GM23338 (cell line): Measurements from ENCODE around the gene PFKM. TPM values are rescaled to one million over a fixed set of nuclear protein-coding genes. Genes with fewer than 3 reads are reported as not detected.

Experiments
- ATAC-seq: fragments of 200-7000 bp; cut with Tn5 transposase; 3 replicates; pipeline ENCODE4 v1.9.1; 2020
- DNase-seq: peaks from one replicate; pipeline ENCODE4 v3.0.0-alpha.2; 2015; ENCODE audit warnings: low spot score
- H2AFZ ChIP-seq: fragments of 200-600 bp; sonication (generic); 2 replicates; pipeline ENCODE4 v1.8.0; 2016; ENCODE audit warnings: antibody characterized with exemption, mild to moderate bottlenecking, moderate library complexity
- H3F3A ChIP-seq: fragments of 200-600 bp; sonication (generic); replicated peaks from 2 replicates; pipeline ENCODE4 v1.8.0; 2017; ENCODE audit warnings: antibody characterized with exemption, mixed run types, low read depth
- H3K27ac ChIP-seq: fragments of 200-600 bp; sonication (generic); 2 replicates; pipeline ENCODE4 v1.6.1; 2016; ENCODE audit warnings: low read depth
- H3K27me3 ChIP-seq: fragments of 200-600 bp; sonication (generic); 2 replicates; pipeline ENCODE4 v1.8.0; 2016; ENCODE audit warnings: mild to moderate bottlenecking, mixed run types, moderate library complexity; ENCODE audit not compliant: insufficient read depth
- H3K36me3 ChIP-seq: fragments of 200-600 bp; sonication (generic); 2 replicates; pipeline ENCODE4 v1.8.0; 2016; ENCODE audit warnings: mild to moderate bottlenecking; ENCODE audit not compliant: insufficient read depth
- H3K4me1 ChIP-seq: fragments of 200-600 bp; sonication (generic); 2 replicates; pipeline ENCODE4 v1.8.0; 2016; ENCODE audit warnings: mild to moderate bottlenecking, moderate library complexity; ENCODE audit not compliant: insufficient read depth
- H3K4me2 ChIP-seq: fragments of 200-600 bp; sonication (generic); 2 replicates; pipeline ENCODE4 v1.7.1; 2017; ENCODE audit warnings: mixed run types
- H3K4me3 ChIP-seq: fragments of 200-600 bp; sonication (generic); 2 replicates; pipeline ENCODE4 v1.6.1; 2016; ENCODE audit warnings: mixed run types
- H3K79me2 ChIP-seq: fragments of 200-600 bp; sonication (generic); replicated peaks from 2 replicates; pipeline ENCODE4 v1.8.0; 2017; ENCODE audit warnings: mild to moderate bottlenecking; ENCODE audit not compliant: insufficient read depth
- H3K9me2 ChIP-seq: fragments of 200-600 bp; sonication (generic); 2 replicates; pipeline ENCODE4 v1.8.0; 2017; ENCODE audit not compliant: insufficient read depth
- H4K20me1 ChIP-seq: fragments of 200-600 bp; sonication (generic); replicated peaks from 2 replicates; pipeline ENCODE4 v1.8.0; 2017; ENCODE audit warnings: mild to moderate bottlenecking; ENCODE audit not compliant: insufficient read depth
- H3K27ac Mint-ChIP-seq: 2 replicates; pipeline ENCODE4 v1.8.0; 2020; ENCODE audit warnings: inconsistent platforms, mild to moderate bottlenecking, moderate library complexity, mixed read lengths
- H3K27me3 Mint-ChIP-seq: 3 replicates; pipeline ENCODE4 v1.8.0; 2022; ENCODE audit warnings: low read depth, mild to moderate bottlenecking, moderate library complexity, mixed read lengths, inconsistent platforms; ENCODE audit not compliant: insufficient read depth, poor library complexity
- H3K36me3 Mint-ChIP-seq: 3 replicates; pipeline ENCODE4 v1.8.0; 2021; ENCODE audit warnings: low read depth, mild to moderate bottlenecking, inconsistent platforms, moderate library complexity, mixed read lengths
- H3K4me1 Mint-ChIP-seq: 3 replicates; pipeline ENCODE4 v1.8.0; 2020; ENCODE audit warnings: mild to moderate bottlenecking, inconsistent platforms, mixed read lengths
- H3K4me3 Mint-ChIP-seq: 3 replicates; pipeline ENCODE4 v1.8.0; 2021; ENCODE audit warnings: moderate library complexity, mild to moderate bottlenecking, inconsistent platforms, mixed read lengths
- H3K9me3 Mint-ChIP-seq: 3 replicates; pipeline ENCODE4 v1.8.0; 2020; ENCODE audit warnings: moderate library complexity, mild to moderate bottlenecking, inconsistent platforms, mixed read lengths
- CREB1 ChIP-seq: fragments of 250-450 bp; sonication (Bioruptor Pico); IDR thresholded peaks from 2 replicates; pipeline ENCODE4 v1.5.0; 2020; ENCODE audit warnings: low read depth, mild to moderate bottlenecking, moderate library complexity
- EZH2 ChIP-seq: fragments of 200-600 bp; sonication (generic); IDR thresholded peaks from one replicate; pipeline ENCODE4 v1.8.0; 2017; ENCODE audit warnings: antibody characterized with exemption, mild to moderate bottlenecking, low read depth; ENCODE audit not compliant: unreplicated experiment
- EZH2phosphoT487 ChIP-seq: fragments of 200-600 bp; sonication (generic); IDR thresholded peaks from one replicate; pipeline ENCODE4 v1.8.1; 2018; ENCODE audit warnings: antibody characterized with exemption; ENCODE audit not compliant: unreplicated experiment
- JUNB ChIP-seq: IDR thresholded peaks from one replicate; pipeline ENCODE4 v1.6.1; 2016; ENCODE audit warnings: antibody characterized with exemption; ENCODE audit not compliant: unreplicated experiment
- POLR2AphosphoS5 ChIP-seq: IDR thresholded peaks from 2 replicates; pipeline ENCODE4 v1.6.1; 2016; ENCODE audit warnings: antibody characterized with exemption, low read depth
- ZNF114 ChIP-seq: fragments of 250-450 bp; sonication (Bioruptor Pico); IDR thresholded peaks from 2 replicates; pipeline ENCODE4 v1.5.0; 2020; ENCODE audit warnings: mild to moderate bottlenecking, moderate library complexity
- ZNF331 ChIP-seq: fragments of 250-450 bp; sonication (Bioruptor Pico); IDR thresholded peaks from 2 replicates; pipeline ENCODE4 v1.5.0; 2020; ENCODE audit warnings: low read depth, mild to moderate bottlenecking, moderate library complexity
- polyA plus RNA-seq: library from polyadenylated mRNA; unstranded; fragments of >200 nt; fragmentation: Nextera tagmentation; extraction: Ambion mirVana; gene quantifications from 2 replicates; pipeline ENCODE4 v1.2.1, GENCODE V29; 2016
- total RNA-seq: library from RNA; depleted of rRNA; stranded (reverse); fragments of >200 nt; shearing (Covaris generic); gene quantifications from 2 replicates; pipeline ENCODE4 v1.2.3, GENCODE V29; 2014
- TF ChIP-seq, protein P1 (sequence below), 2 experiments: fragments of 200-600 bp in 1 of 2; sonication (generic) in 1 of 2; conservative IDR thresholded peaks; 2 replicates each; pipeline versions ENCODE4 v1.5.1 to v1.6.1; 2016 to 2017; ENCODE audit warnings: antibody characterized with exemption in 2 of 2, low read depth in 2 of 2, mild to moderate bottlenecking in 2 of 2, moderate library complexity in 1 of 2
- TF ChIP-seq, protein P2 (sequence below): IDR thresholded peaks from 2 replicates; pipeline ENCODE4 v1.6.1; 2016; ENCODE audit warnings: antibody characterized with exemption
- TF ChIP-seq, protein P3 (sequence below): fragments of 250-450 bp; sonication (Bioruptor Pico); IDR thresholded peaks from 2 replicates; pipeline ENCODE4 v1.5.0; 2020; ENCODE audit warnings: mild to moderate bottlenecking, moderate library complexity
- TF ChIP-seq, protein P4 (sequence below): IDR thresholded peaks from one replicate; pipeline ENCODE4 v1.6.1; 2018; ENCODE audit warnings: antibody characterized with exemption; ENCODE audit not compliant: unreplicated experiment

Gene PFKM
- total and polyA plus RNA-seq, 2 experiments from 2014 or later, result 47.2 to 82.5 TPM

DNA sequence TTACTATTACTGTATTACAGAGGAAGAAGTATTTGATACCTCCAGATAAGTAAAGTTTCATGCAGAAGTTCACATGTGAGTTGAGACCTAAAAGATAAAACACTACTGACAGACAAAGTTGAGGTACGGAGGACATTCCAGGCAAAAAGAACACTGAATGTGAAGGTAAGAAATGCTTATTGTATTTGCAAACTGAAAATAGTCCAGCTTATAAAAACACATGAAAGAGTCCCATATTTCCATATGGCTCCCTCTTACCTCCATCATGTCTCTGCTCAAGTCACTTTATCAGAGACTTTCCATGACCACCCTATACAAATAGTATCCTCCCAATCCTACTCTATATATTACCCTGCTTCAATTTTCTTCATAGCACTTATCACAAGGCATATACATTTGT lies 49.1 kb upstream of the PFKM start (continued):
- TF ChIP-seq CREB1 (no peak), ZNF114 (CRISPR knock-in tag) (no peak), EZH2 (no peak), JUNB (no peak), POLR2AphosphoS5 (no peak)
- TF ChIP-seq, protein P1, sequence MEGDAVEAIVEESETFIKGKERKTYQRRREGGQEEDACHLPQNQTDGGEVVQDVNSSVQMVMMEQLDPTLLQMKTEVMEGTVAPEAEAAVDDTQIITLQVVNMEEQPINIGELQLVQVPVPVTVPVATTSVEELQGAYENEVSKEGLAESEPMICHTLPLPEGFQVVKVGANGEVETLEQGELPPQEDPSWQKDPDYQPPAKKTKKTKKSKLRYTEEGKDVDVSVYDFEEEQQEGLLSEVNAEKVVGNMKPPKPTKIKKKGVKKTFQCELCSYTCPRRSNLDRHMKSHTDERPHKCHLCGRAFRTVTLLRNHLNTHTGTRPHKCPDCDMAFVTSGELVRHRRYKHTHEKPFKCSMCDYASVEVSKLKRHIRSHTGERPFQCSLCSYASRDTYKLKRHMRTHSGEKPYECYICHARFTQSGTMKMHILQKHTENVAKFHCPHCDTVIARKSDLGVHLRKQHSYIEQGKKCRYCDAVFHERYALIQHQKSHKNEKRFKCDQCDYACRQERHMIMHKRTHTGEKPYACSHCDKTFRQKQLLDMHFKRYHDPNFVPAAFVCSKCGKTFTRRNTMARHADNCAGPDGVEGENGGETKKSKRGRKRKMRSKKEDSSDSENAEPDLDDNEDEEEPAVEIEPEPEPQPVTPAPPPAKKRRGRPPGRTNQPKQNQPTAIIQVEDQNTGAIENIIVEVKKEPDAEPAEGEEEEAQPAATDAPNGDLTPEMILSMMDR (conservative IDR thresholded peaks at IDR 0.05; ENCODE audit: low read depth in 2 of 2), result no peak

DNA sequence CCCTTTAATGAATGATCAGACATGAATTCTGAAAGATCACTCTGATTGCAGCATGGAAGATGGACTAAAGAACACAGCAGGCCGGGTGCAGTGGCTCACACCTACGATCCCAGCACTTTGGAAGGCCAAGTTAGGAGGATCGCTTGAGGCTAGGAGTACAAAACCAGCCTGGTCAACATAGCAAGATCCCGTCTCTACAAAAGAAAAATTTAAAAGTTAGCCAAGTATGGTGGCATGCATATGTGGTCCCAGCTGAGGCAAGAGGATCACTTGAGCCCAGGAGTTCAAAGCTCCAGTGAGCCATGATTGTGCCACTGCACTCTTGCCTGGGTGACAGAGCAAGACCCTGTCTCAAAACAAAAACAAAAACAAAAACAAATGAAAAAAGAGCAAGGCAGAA lies 48.4 kb upstream of the PFKM start:
- Histone ChIP-seq H2AFZ (no peak overlapping the region), H3K4me1 (no peaks in the 10 kb centered on the region), H3K27me3 (no peaks in the 10 kb centered on the region), H3K9me2 (no peaks in the 10 kb centered on the region), H3K79me2 (no peaks in the 10 kb centered on the region), H3K36me3 (peaks cover 15% of the 10 kb centered on the region), H3K4me2 (no peak overlapping the region), H3K4me3 (no peak overlapping the region), H3F3A (no peaks in the 10 kb centered on the region), H3K27ac (no peak overlapping the region), H4K20me1 (no peaks in the 10 kb centered on the region; the same call in 1 of the 2 replicates)
- peaks cover 20% of the 10 kb centered on the region for H3K36me3 Mint-ChIP-seq
- no peak overlapping the region for H3K4me3 Mint-ChIP-seq
- H3K9me3 Mint-ChIP-seq, result no peaks in the 10 kb centered on the region
- no peak overlapping the region for H3K27ac Mint-ChIP-seq
- no peak for ATAC-seq
- no peaks in the 10 kb centered on the region for H3K27me3 Mint-ChIP-seq
- no peak for DNase-seq
- no peaks in the 10 kb centered on the region; the same call in 2 of the 3 replicates for H3K4me1 Mint-ChIP-seq
- TF ChIP-seq EZH2, result no peak
- no peak for TF ChIP-seq ZNF114 (CRISPR knock-in tag)
- TF ChIP-seq, protein P2, sequence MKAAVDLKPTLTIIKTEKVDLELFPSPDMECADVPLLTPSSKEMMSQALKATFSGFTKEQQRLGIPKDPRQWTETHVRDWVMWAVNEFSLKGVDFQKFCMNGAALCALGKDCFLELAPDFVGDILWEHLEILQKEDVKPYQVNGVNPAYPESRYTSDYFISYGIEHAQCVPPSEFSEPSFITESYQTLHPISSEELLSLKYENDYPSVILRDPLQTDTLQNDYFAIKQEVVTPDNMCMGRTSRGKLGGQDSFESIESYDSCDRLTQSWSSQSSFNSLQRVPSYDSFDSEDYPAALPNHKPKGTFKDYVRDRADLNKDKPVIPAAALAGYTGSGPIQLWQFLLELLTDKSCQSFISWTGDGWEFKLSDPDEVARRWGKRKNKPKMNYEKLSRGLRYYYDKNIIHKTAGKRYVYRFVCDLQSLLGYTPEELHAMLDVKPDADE, result no peak
- TF ChIP-seq, protein P3, sequence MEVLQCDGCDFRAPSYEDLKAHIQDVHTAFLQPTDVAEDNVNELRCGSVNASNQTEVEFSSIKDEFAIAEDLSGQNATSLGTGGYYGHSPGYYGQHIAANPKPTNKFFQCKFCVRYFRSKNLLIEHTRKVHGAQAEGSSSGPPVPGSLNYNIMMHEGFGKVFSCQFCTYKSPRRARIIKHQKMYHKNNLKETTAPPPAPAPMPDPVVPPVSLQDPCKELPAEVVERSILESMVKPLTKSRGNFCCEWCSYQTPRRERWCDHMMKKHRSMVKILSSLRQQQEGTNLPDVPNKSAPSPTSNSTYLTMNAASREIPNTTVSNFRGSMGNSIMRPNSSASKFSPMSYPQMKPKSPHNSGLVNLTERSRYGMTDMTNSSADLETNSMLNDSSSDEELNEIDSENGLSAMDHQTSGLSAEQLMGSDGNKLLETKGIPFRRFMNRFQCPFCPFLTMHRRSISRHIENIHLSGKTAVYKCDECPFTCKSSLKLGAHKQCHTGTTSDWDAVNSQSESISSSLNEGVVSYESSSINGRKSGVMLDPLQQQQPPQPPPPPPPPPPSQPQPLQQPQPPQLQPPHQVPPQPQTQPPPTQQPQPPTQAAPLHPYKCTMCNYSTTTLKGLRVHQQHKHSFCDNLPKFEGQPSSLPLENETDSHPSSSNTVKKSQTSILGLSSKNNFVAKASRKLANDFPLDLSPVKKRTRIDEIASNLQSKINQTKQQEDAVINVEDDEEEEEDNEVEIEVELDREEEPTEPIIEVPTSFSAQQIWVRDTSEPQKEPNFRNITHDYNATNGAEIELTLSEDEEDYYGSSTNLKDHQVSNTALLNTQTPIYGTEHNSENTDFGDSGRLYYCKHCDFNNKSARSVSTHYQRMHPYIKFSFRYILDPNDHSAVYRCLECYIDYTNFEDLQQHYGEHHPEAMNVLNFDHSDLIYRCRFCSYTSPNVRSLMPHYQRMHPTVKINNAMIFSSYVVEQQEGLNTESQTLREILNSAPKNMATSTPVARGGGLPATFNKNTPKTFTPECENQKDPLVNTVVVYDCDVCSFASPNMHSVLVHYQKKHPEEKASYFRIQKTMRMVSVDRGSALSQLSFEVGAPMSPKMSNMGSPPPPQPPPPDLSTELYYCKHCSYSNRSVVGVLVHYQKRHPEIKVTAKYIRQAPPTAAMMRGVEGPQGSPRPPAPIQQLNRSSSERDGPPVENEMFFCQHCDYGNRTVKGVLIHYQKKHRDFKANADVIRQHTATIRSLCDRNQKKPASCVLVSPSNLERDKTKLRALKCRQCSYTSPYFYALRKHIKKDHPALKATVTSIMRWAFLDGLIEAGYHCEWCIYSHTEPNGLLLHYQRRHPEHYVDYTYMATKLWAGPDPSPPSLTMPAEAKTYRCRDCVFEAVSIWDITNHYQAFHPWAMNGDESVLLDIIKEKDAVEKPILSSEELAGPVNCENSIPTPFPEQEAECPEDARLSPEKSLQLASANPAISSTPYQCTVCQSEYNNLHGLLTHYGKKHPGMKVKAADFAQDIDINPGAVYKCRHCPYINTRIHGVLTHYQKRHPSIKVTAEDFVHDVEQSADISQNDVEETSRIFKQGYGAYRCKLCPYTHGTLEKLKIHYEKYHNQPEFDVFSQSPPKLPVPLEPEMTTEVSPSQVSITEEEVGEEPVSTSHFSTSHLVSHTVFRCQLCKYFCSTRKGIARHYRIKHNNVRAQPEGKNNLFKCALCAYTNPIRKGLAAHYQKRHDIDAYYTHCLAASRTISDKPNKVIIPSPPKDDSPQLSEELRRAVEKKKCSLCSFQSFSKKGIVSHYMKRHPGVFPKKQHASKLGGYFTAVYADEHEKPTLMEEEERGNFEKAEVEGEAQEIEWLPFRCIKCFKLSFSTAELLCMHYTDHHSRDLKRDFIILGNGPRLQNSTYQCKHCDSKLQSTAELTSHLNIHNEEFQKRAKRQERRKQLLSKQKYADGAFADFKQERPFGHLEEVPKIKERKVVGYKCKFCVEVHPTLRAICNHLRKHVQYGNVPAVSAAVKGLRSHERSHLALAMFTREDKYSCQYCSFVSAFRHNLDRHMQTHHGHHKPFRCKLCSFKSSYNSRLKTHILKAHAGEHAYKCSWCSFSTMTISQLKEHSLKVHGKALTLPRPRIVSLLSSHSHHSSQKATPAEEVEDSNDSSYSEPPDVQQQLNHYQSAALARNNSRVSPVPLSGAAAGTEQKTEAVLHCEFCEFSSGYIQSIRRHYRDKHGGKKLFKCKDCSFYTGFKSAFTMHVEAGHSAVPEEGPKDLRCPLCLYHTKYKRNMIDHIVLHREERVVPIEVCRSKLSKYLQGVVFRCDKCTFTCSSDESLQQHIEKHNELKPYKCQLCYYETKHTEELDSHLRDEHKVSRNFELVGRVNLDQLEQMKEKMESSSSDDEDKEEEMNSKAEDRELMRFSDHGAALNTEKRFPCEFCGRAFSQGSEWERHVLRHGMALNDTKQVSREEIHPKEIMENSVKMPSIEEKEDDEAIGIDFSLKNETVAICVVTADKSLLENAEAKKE (CRISPR knock-in tag), result no peak
- TF ChIP-seq, protein P4, sequence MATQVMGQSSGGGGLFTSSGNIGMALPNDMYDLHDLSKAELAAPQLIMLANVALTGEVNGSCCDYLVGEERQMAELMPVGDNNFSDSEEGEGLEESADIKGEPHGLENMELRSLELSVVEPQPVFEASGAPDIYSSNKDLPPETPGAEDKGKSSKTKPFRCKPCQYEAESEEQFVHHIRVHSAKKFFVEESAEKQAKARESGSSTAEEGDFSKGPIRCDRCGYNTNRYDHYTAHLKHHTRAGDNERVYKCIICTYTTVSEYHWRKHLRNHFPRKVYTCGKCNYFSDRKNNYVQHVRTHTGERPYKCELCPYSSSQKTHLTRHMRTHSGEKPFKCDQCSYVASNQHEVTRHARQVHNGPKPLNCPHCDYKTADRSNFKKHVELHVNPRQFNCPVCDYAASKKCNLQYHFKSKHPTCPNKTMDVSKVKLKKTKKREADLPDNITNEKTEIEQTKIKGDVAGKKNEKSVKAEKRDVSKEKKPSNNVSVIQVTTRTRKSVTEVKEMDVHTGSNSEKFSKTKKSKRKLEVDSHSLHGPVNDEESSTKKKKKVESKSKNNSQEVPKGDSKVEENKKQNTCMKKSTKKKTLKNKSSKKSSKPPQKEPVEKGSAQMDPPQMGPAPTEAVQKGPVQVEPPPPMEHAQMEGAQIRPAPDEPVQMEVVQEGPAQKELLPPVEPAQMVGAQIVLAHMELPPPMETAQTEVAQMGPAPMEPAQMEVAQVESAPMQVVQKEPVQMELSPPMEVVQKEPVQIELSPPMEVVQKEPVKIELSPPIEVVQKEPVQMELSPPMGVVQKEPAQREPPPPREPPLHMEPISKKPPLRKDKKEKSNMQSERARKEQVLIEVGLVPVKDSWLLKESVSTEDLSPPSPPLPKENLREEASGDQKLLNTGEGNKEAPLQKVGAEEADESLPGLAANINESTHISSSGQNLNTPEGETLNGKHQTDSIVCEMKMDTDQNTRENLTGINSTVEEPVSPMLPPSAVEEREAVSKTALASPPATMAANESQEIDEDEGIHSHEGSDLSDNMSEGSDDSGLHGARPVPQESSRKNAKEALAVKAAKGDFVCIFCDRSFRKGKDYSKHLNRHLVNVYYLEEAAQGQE, result no peak
- TF ChIP-seq EZH2phosphoT487, result no peak
- TF ChIP-seq ZNF331, result no peak
- no peak for TF ChIP-seq POLR2AphosphoS5
- no peak for TF ChIP-seq JUNB
